DOHH2 (cell line): ENCODE data around the gene PTPN12.

Experiments used
- H3F3A ChIP-seq: fragments of 200-600 bp; sonication (generic), shearing (Covaris generic); 2 replicates; pipeline ENCODE4 v1.6.0; 2016; ENCODE audit warnings: antibody characterized with exemption, mild to moderate bottlenecking; ENCODE audit not compliant: control insufficient read depth, insufficient read depth
- H3K27ac ChIP-seq: fragments of 200-600 bp; sonication (generic); 2 replicates; pipeline ENCODE4 v1.5.1; 2014; ENCODE audit warnings: low read depth, mild to moderate bottlenecking, low read length, moderate library complexity
- H3K27me3 ChIP-seq: fragments of 200-600 bp; sonication (generic); 2 replicates; pipeline ENCODE4 v1.6.1; 2014; ENCODE audit warnings: mild to moderate bottlenecking, low read length, mixed read lengths; ENCODE audit not compliant: control insufficient read depth
- H3K36me3 ChIP-seq: fragments of 200-600 bp; sonication (generic); 2 replicates; pipeline ENCODE4 v1.6.1; 2014; ENCODE audit warnings: mild to moderate bottlenecking, low read length, moderate library complexity, mixed read lengths; ENCODE audit not compliant: control insufficient read depth
- H3K4me1 ChIP-seq: fragments of 200-600 bp; sonication (generic); 2 replicates; pipeline ENCODE4 v1.6.1; 2014; ENCODE audit warnings: mild to moderate bottlenecking, low read length, mixed read lengths; ENCODE audit not compliant: control insufficient read depth
- H3K4me2 ChIP-seq: fragments of 200-600 bp; sonication (generic); 2 replicates; pipeline ENCODE4 v1.6.0; 2014; ENCODE audit warnings: mild to moderate bottlenecking, low read length, moderate library complexity
- H3K4me3 ChIP-seq: fragments of 200-600 bp; sonication (generic); 2 replicates; pipeline ENCODE4 v1.5.1; 2014; ENCODE audit warnings: mild to moderate bottlenecking, low read length, mixed read lengths
- H3K79me2 ChIP-seq: fragments of 200-600 bp; sonication (generic); 2 replicates; pipeline ENCODE4 v1.6.1; 2014; ENCODE audit warnings: mild to moderate bottlenecking, low read length, mixed read lengths; ENCODE audit not compliant: control insufficient read depth
- H3K9me2 ChIP-seq: fragments of 200-600 bp; sonication (generic); replicated peaks from 2 replicates; pipeline ENCODE4 v1.6.1; 2014; ENCODE audit warnings: mild to moderate bottlenecking, low read length, mixed read lengths; ENCODE audit not compliant: control insufficient read depth
- H3K9me3 ChIP-seq: fragments of 200-600 bp; sonication (generic); 2 replicates; pipeline ENCODE4 v1.6.1; 2014; ENCODE audit warnings: antibody characterized with exemption, low read length, mixed read lengths; ENCODE audit not compliant: control insufficient read depth, insufficient read depth
- H4K20me1 ChIP-seq: fragments of 200-600 bp; sonication (generic); 2 replicates; pipeline ENCODE4 v1.6.0; 2014; ENCODE audit warnings: low read depth, mild to moderate bottlenecking, antibody characterized with exemption, low read length, moderate library complexity; ENCODE audit not compliant: control insufficient read depth, insufficient read depth
- CTCF ChIP-seq: fragments of 200-600 bp; sonication (generic); IDR thresholded peaks from one replicate; pipeline ENCODE4 v1.5.1; 2014; ENCODE audit warnings: antibody characterized with exemption, mild to moderate bottlenecking, low read depth, low read length; ENCODE audit not compliant: poor library complexity, severe bottlenecking
- EZH2phosphoT487 ChIP-seq: fragments of 200-600 bp; sonication (generic); IDR thresholded peaks from 2 replicates; pipeline ENCODE4 v1.6.1; 2017; ENCODE audit warnings: borderline replicate concordance, mild to moderate bottlenecking, antibody characterized with exemption, low read length, moderate library complexity, mixed read lengths

PTPN12 gene

GRCh38 chr7:77563275-77563674 is 26.2 kb downstream of the PTPN12 start:
- Histone ChIP-seq H3K79me2 (no peaks in the 10 kb centered on the region), H3K4me2 (no peak overlapping the region), H4K20me1 (peaks cover 3% of the 10 kb centered on the region; the same call in 1 of the 2 replicates), H3K36me3 (no peaks in the 10 kb centered on the region), H3K9me2 (no peaks in the 10 kb centered on the region), H3K4me1 (peaks cover 5% of the 10 kb centered on the region), H3K9me3 (no peaks in the 10 kb centered on the region), H3K4me3 (no peak overlapping the region), H3K27me3 (no peaks in the 10 kb centered on the region), H3K27ac (no peak overlapping the region), H3F3A (no peaks in the 10 kb centered on the region)
- no peak for TF ChIP-seq CTCF
- TF ChIP-seq EZH2phosphoT487 = no peak

- H3K9me3 ChIP-seq = no peaks in the 10 kb centered on the region
- no peak overlapping the region for H3K4me3 ChIP-seq
- no peaks in the 10 kb centered on the region for H3K27me3 ChIP-seq
- no peaks in the 10 kb centered on the region for H3K9me2 ChIP-seq
- H4K20me1 ChIP-seq = no peaks in the 10 kb centered on the region
- H3K4me1 ChIP-seq = no peaks in the 10 kb centered on the region
- TF ChIP-seq EZH2phosphoT487 = no peak
- TF ChIP-seq CTCF = no peak
- no peak overlapping the region for H3K4me2 ChIP-seq
- H3F3A ChIP-seq = no peaks in the 10 kb centered on the region
- H3K36me3 ChIP-seq = no peaks in the 10 kb centered on the region
- H3K79me2 ChIP-seq = no peaks in the 10 kb centered on the region
- no peak overlapping the region for H3K27ac ChIP-seq
Measured at GRCh38 chr7:77565917-77566316, 28.8 kb downstream of the PTPN12 start.

- Histone ChIP-seq H3K27me3 (no peaks in the 10 kb centered on the region), H3K4me2 (no peak overlapping the region), H3K9me3 (no peaks in the 10 kb centered on the region), H3K9me2 (no peaks in the 10 kb centered on the region), H4K20me1 (no peaks in the 10 kb centered on the region), H3F3A (no peaks in the 10 kb centered on the region), H3K36me3 (no peaks in the 10 kb centered on the region), H3K27ac (no peak overlapping the region), H3K4me1 (no peaks in the 10 kb centered on the region), H3K4me3 (no peak overlapping the region), H3K79me2 (no peaks in the 10 kb centered on the region)
- TF ChIP-seq EZH2phosphoT487 (no peak), CTCF (no peak)
Measured at GRCh38 chr7:77566421-77566820, 29.3 kb downstream of the PTPN12 start.
